ENCODE data around the gene FOXO6.

DNA sequence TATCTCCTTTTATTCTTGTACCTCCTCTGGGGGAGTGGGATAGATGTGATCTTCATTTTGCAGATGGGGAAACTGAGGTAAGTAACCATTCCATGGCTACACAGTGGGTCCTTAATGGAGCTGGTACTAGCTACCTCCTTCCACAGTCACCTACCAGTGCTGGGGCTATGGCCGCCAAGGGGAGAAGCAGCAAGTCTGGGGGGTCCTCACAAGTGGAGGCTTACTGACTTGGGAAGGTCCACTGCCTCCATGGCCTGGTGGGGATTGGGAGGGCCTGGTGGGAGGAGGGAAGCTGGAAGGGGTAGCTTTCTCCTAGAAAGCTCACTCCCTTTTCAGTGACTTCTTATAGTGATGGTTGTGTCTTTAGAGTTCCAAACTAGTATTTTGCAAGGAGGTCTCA, 5.9 kb upstream of the FOXO6 start:
- no peak for TF ChIP-seq POLR2A (IDR thresholded peaks at IDR 0.05; ENCODE audit: extremely low read depth, insufficient read length)
- TF ChIP-seq CTCF (IDR thresholded peaks at IDR 0.05; ENCODE audit: low read depth, low read length) = no peak
- TF ChIP-seq, protein P1, sequence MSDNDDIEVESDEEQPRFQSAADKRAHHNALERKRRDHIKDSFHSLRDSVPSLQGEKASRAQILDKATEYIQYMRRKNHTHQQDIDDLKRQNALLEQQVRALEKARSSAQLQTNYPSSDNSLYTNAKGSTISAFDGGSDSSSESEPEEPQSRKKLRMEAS (IDR thresholded peaks at IDR 0.05; ENCODE audit: low read depth, low read length) = no peak

All from NB4 (cell line).